Panc1 (cell line): ENCODE results near the gene PGC. TPM values are rescaled to one million over a fixed set of nuclear protein-coding genes. Genes with fewer than 3 reads are reported as not detected.

Source experiments
- ATAC-seq: fragments of 200-7000 bp; cut with Tn5 transposase; 2 replicates; pipeline ENCODE4 v1.9.1; 2020; ENCODE audit warnings: mild to moderate bottlenecking, moderate library complexity
- BruUV-seq: library from RNA; stranded (reverse); fragments of 400-500 nt; replicated peaks from 2 replicates; lab custom pipeline; 2021; lab: Mats Ljungman, UMichigan
- CTCF ChIA-PET: fragments of 300-600 bp; sonication (Branson Sonifier 250); formaldehyde crosslinking; loops from one replicate; lab custom pipeline; 2022; ENCODE audit warnings: antibody characterized with exemption; lab: Charles Lee
- POLR2A ChIA-PET: fragments of 300-600 bp; sonication (Branson Sonifier 250); formaldehyde crosslinking; loops from one replicate; lab custom pipeline; 2022; ENCODE audit warnings: antibody characterized with exemption; lab: Charles Lee
- DNase-seq: peaks from one replicate; pipeline ENCODE4 v3.0.0-alpha.2; 2010; ENCODE audit warnings: low read depth, low spot score
- H3K27ac ChIP-seq: 2 replicates; pipeline ENCODE4 v1.5.1; 2011; ENCODE audit warnings: mild to moderate bottlenecking, low read length, inconsistent platforms
- H3K27me3 ChIP-seq: fragments of 200-500 bp; sonication (Bioruptor generic); 2 replicates; pipeline ENCODE4 v1.6.0; 2014; ENCODE audit warnings: low read length, inconsistent platforms; ENCODE audit not compliant: control insufficient read depth, insufficient read depth
- H3K36me3 ChIP-seq: fragments of 200-500 bp; sonication (Bioruptor generic); 2 replicates; pipeline ENCODE4 v1.5.1; 2014; ENCODE audit warnings: inconsistent platforms, mild to moderate bottlenecking, low read length, moderate library complexity; ENCODE audit not compliant: control insufficient read depth, insufficient read depth
- H3K4me1 ChIP-seq: 2 replicates; pipeline ENCODE4 v1.5.1; 2011; ENCODE audit warnings: inconsistent platforms, mild to moderate bottlenecking, low read length, moderate library complexity; ENCODE audit not compliant: control insufficient read depth, insufficient read depth
- H3K4me3 ChIP-seq, 2 experiments: 2 replicates each; pipeline ENCODE4 v1.5.1; 2011 to 2012; ENCODE audit warnings: low read depth in 2 of 2, low read length in 2 of 2, mild to moderate bottlenecking in 2 of 2, inconsistent platforms in 1 of 2, moderate library complexity in 1 of 2
- H3K9me3 ChIP-seq: fragments of 200-500 bp; sonication (Bioruptor generic); 2 replicates; pipeline ENCODE4 v1.5.1; 2014; ENCODE audit warnings: low read depth, mild to moderate bottlenecking, inconsistent platforms, low read length, moderate library complexity; ENCODE audit not compliant: control insufficient read depth, insufficient read depth
- POLR2AphosphoS5 ChIP-seq: IDR thresholded peaks from 2 replicates; pipeline ENCODE4 v1.6.1; 2012; ENCODE audit warnings: mild to moderate bottlenecking, low read depth, low read length, moderate library complexity
- SIN3A ChIP-seq: IDR thresholded peaks from 2 replicates; pipeline ENCODE4 v1.6.1; 2012; ENCODE audit warnings: low read depth, mild to moderate bottlenecking, low read length, moderate library complexity, borderline replicate concordance; ENCODE audit not compliant: insufficient read depth
- TCF7L2 ChIP-seq: IDR thresholded peaks from 2 replicates; pipeline ENCODE4 v1.6.1; 2011; ENCODE audit warnings: mild to moderate bottlenecking, low read depth, low read length, inconsistent platforms
- in situ Hi-C: cut with HindIII; loops from 2 replicates; pipeline ENCODE4 v1.10.0; 2016; ENCODE audit warnings: low sequenced_read_pairs, low pct_unique_long_range_greater_than_20kb
- intact Hi-C: fragments of 100-400 bp; cut with micrococcal nuclease; formaldehyde crosslinking; loops from one replicate; pipeline ENCODE4 v1.10.0; 2022; ENCODE audit not compliant: unreplicated experiment
- total RNA-seq: library from RNA; stranded (reverse); gene quantifications from one replicate; pipeline ENCODE4 v1.2.1, GENCODE V29; 2021; ENCODE audit not compliant: unreplicated experiment
- TF ChIP-seq, protein P1 (sequence below), 2 experiments: IDR thresholded peaks; 2 replicates each; pipeline ENCODE4 v1.6.1; 2011 to 2012; ENCODE audit warnings: low read depth in 2 of 2, control low read depth in 1 of 2, low read length in 1 of 2, mild to moderate bottlenecking in 1 of 2, moderate library complexity in 1 of 2; ENCODE audit not compliant: insufficient read depth in 1 of 2
- TF ChIP-seq, protein P2 (sequence below): fragments of 450-650 bp; IDR thresholded peaks from 2 replicates; pipeline ENCODE4 v1.5.1; 2017; ENCODE audit warnings: mild to moderate bottlenecking

The PGC gene
- total RNA-seq, 1 experiment from 2014 or later = 0.18 TPM

GRCh38 chr6:41722969-41723529 lies 24.1 kb downstream of the PGC start:
- intact Hi-C loops = no loop called here
- POLR2A ChIA-PET = no interaction called here

DNA sequence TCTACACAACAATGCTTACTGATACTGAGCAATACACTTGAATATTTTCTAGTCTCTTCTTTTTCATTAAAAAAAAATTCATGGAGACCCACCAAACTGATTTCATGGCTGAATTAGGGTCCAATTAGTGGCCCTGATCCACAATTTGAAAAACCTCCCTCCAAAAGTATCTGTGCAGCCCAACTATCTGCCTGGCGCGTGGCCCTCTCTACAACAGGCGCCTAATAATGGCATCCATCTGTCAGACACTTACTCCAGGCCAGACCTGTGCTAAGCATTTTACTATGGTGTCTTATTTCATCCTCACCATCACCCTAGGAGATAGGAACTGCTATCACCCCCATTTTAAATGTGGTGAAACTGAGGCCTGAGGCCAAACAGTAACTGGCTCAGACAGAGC lies 25.8 kb downstream of the PGC start:
- CTCF ChIA-PET = interaction anchor here (1.1 kb wide), 1 partner anchor 8 kb away, joined by 3 read pairs; no protein-coding TSS in a partner anchor

More at GRCh38 chr6:41722969-41723529, 24.1 kb downstream of the PGC start:
- Histone ChIP-seq H3K27ac (no peak overlapping the region), H3K27me3 (no peaks in the 10 kb centered on the region), H3K9me3 (no peaks in the 10 kb centered on the region), H3K36me3 (no peaks in the 10 kb centered on the region), H3K4me1 (peaks cover 11% of the 10 kb centered on the region), H3K4me3 (no peak overlapping the region)
- TF ChIP-seq SIN3A (no peak), TCF7L2 (no peak), POLR2AphosphoS5 (no peak)
- TF ChIP-seq, protein P1, sequence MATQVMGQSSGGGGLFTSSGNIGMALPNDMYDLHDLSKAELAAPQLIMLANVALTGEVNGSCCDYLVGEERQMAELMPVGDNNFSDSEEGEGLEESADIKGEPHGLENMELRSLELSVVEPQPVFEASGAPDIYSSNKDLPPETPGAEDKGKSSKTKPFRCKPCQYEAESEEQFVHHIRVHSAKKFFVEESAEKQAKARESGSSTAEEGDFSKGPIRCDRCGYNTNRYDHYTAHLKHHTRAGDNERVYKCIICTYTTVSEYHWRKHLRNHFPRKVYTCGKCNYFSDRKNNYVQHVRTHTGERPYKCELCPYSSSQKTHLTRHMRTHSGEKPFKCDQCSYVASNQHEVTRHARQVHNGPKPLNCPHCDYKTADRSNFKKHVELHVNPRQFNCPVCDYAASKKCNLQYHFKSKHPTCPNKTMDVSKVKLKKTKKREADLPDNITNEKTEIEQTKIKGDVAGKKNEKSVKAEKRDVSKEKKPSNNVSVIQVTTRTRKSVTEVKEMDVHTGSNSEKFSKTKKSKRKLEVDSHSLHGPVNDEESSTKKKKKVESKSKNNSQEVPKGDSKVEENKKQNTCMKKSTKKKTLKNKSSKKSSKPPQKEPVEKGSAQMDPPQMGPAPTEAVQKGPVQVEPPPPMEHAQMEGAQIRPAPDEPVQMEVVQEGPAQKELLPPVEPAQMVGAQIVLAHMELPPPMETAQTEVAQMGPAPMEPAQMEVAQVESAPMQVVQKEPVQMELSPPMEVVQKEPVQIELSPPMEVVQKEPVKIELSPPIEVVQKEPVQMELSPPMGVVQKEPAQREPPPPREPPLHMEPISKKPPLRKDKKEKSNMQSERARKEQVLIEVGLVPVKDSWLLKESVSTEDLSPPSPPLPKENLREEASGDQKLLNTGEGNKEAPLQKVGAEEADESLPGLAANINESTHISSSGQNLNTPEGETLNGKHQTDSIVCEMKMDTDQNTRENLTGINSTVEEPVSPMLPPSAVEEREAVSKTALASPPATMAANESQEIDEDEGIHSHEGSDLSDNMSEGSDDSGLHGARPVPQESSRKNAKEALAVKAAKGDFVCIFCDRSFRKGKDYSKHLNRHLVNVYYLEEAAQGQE (IDR thresholded peaks at IDR 0.05; ENCODE audit: insufficient read depth in 1 of 2, low read depth in 2 of 2, low read length in 1 of 2) = no peak
- TF ChIP-seq, protein P2, sequence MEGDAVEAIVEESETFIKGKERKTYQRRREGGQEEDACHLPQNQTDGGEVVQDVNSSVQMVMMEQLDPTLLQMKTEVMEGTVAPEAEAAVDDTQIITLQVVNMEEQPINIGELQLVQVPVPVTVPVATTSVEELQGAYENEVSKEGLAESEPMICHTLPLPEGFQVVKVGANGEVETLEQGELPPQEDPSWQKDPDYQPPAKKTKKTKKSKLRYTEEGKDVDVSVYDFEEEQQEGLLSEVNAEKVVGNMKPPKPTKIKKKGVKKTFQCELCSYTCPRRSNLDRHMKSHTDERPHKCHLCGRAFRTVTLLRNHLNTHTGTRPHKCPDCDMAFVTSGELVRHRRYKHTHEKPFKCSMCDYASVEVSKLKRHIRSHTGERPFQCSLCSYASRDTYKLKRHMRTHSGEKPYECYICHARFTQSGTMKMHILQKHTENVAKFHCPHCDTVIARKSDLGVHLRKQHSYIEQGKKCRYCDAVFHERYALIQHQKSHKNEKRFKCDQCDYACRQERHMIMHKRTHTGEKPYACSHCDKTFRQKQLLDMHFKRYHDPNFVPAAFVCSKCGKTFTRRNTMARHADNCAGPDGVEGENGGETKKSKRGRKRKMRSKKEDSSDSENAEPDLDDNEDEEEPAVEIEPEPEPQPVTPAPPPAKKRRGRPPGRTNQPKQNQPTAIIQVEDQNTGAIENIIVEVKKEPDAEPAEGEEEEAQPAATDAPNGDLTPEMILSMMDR = no peak
- in situ Hi-C loops = no loop called here
- DNase-seq (no peak), ATAC-seq (no peak)
- CTCF ChIA-PET = no interaction called here
- no TSS peak for BruUV-seq

More for the DNA sequence above, 25.8 kb downstream of the PGC start:
- in situ Hi-C loops (no loop called here), intact Hi-C loops (no loop called here)
- DNase-seq = no peak
- TF ChIP-seq TCF7L2 (no peak), POLR2AphosphoS5 (no peak), SIN3A (no peak)
- TF ChIP-seq, protein P1 (IDR thresholded peaks at IDR 0.05; ENCODE audit: insufficient read depth in 1 of 2, low read depth in 2 of 2, low read length in 1 of 2) = no peak
- TF ChIP-seq, protein P2 = no peak
- no peaks in the 10 kb centered on the region for H3K27me3 ChIP-seq
- BruUV-seq = no TSS peak
- peaks cover 17% of the 10 kb centered on the region for H3K4me1 ChIP-seq
- H3K9me3 ChIP-seq = no peaks in the 10 kb centered on the region
- POLR2A ChIA-PET = no interaction called here
- ATAC-seq = no peak
- no peaks in the 10 kb centered on the region for H3K36me3 ChIP-seq
- no peak overlapping the region for H3K27ac ChIP-seq
- H3K4me3 ChIP-seq = no peak overlapping the region
